IMR-90 (cell line): ENCODE data around the gene CWC27. TPM values are rescaled to one million over a fixed set of nuclear protein-coding genes. Genes with fewer than 3 reads are reported as not detected.

Experiments used
- ATAC-seq: fragments of 200-7000 bp; cut with Tn5 transposase; 2 replicates; pipeline ENCODE4 v1.9.1; 2020; ENCODE audit warnings: low read depth, mild to moderate bottlenecking, moderate library complexity
- BruUV-seq: library from RNA; stranded (reverse); fragments of 400-500 nt; replicated peaks from 2 replicates; lab custom pipeline; 2021; lab: Mats Ljungman, UMichigan
- CTCF ChIA-PET: fragments of 300-600 bp; formaldehyde crosslinking; extraction: SDS; loops from one replicate; lab custom pipeline; 2021; ENCODE audit warnings: antibody characterized with exemption; lab: Yijun Ruan, JAX
- POLR2A ChIA-PET: fragments of 300-600 bp; sonication (Branson Sonifier 250); formaldehyde crosslinking; loops from one replicate; lab custom pipeline; 2022; ENCODE audit warnings: antibody characterized with exemption; ENCODE audit not compliant: unreplicated experiment; lab: Charles Lee
- DNase-seq: peaks from one replicate; pipeline ENCODE4 v3.0.0; 2013
- H2AFZ ChIP-seq: replicated peaks from 2 replicates; pipeline ENCODE3; 2013; ENCODE audit warnings: low read length, mild to moderate bottlenecking; ENCODE audit not compliant: poor library complexity
- H2AK5ac ChIP-seq: 2 replicates; pipeline ENCODE4 v1.6.1; 2013; ENCODE audit warnings: low read depth, low read length, inconsistent platforms
- H2AK9ac ChIP-seq: replicated peaks from 2 replicates; pipeline ENCODE3; 2013; ENCODE audit warnings: mild to moderate bottlenecking, low read depth, low read length, moderate library complexity; ENCODE audit not compliant: poor library complexity
- H2BK120ac ChIP-seq: 2 replicates; pipeline ENCODE4 v1.6.1; 2013; ENCODE audit warnings: low read depth, low read length, inconsistent platforms
- H2BK15ac ChIP-seq: 3 replicates; pipeline ENCODE4 v1.6.1; 2013; ENCODE audit warnings: low read depth, low read length, inconsistent platforms
- H2BK20ac ChIP-seq: 2 replicates; pipeline ENCODE4 v1.6.1; 2013; ENCODE audit warnings: low read depth, mild to moderate bottlenecking, inconsistent platforms, low read length, moderate library complexity
- H2BK5ac ChIP-seq: 2 replicates; pipeline ENCODE4 v1.6.1; 2013; ENCODE audit warnings: mild to moderate bottlenecking, low read depth, low read length, inconsistent platforms; ENCODE audit not compliant: poor library complexity, severe bottlenecking
- H3K14ac ChIP-seq: replicated peaks from 2 replicates; pipeline ENCODE4 v1.6.1; 2013; ENCODE audit warnings: low read depth, low read length, inconsistent platforms
- H3K18ac ChIP-seq: 2 replicates; pipeline ENCODE4 v1.6.1; 2013; ENCODE audit warnings: low read depth, low read length, control low read depth
- H3K23ac ChIP-seq: 2 replicates; pipeline ENCODE4 v1.6.1; 2013; ENCODE audit warnings: low read depth, low read length, inconsistent platforms
- H3K27ac ChIP-seq: 2 replicates; pipeline ENCODE4 v1.5.1; 2013; ENCODE audit warnings: mild to moderate bottlenecking, control low read depth, low read length; ENCODE audit not compliant: insufficient read depth
- H3K27me3 ChIP-seq: 2 replicates; pipeline ENCODE4 v1.6.1; 2013; ENCODE audit warnings: low read length; ENCODE audit not compliant: control insufficient read depth, insufficient read depth
- H3K36me3 ChIP-seq: 2 replicates; pipeline ENCODE4 v1.6.1; 2013; ENCODE audit warnings: low read length, mixed read lengths; ENCODE audit not compliant: control insufficient read depth, insufficient read depth
- H3K4ac ChIP-seq: 2 replicates; pipeline ENCODE4 v1.6.1; 2013; ENCODE audit warnings: low read depth, low read length, inconsistent platforms
- H3K4me1 ChIP-seq: 2 replicates; pipeline ENCODE4 v1.6.1; 2013; ENCODE audit warnings: low read length, mixed read lengths; ENCODE audit not compliant: control insufficient read depth, insufficient read depth
- H3K4me2 ChIP-seq: 2 replicates; pipeline ENCODE4 v1.6.1; 2013; ENCODE audit warnings: low read depth, mild to moderate bottlenecking, control low read depth, low read length, moderate library complexity
- H3K4me3 ChIP-seq: 2 replicates; pipeline ENCODE4 v1.5.1; 2013; ENCODE audit warnings: low read depth, mild to moderate bottlenecking, control low read depth, low read length, moderate library complexity; ENCODE audit not compliant: insufficient read depth
- H3K56ac ChIP-seq: 2 replicates; pipeline ENCODE4 v1.6.1; 2013; ENCODE audit warnings: low read length, inconsistent platforms; ENCODE audit not compliant: insufficient read depth; ENCODE audit errors: extremely low read depth
- H3K79me1 ChIP-seq, 2 experiments: 2 replicates each; pipeline ENCODE4 v1.6.1; 2013; ENCODE audit warnings: low read length in 2 of 2, inconsistent platforms in 1 of 2, low read depth in 1 of 2
- H3K9ac ChIP-seq: 2 replicates; pipeline ENCODE4 v1.6.1; 2013; ENCODE audit warnings: low read depth, low read length, control low read depth
- H3K9me1 ChIP-seq: 2 replicates; pipeline ENCODE4 v1.6.1; 2013; ENCODE audit warnings: low read length, inconsistent platforms; ENCODE audit not compliant: insufficient read depth
- H3K9me3 ChIP-seq: 2 replicates; pipeline ENCODE4 v1.6.1; 2013; ENCODE audit warnings: low read length; ENCODE audit not compliant: control insufficient read depth, insufficient read depth
- H4K20me1 ChIP-seq: 2 replicates; pipeline ENCODE4 v1.6.1; 2013; ENCODE audit warnings: low read length, inconsistent platforms; ENCODE audit not compliant: insufficient read depth
- H4K5ac ChIP-seq: 2 replicates; pipeline ENCODE4 v1.6.1; 2013; ENCODE audit warnings: mild to moderate bottlenecking, low read depth, low read length, control low read depth
- H4K8ac ChIP-seq, 2 experiments: 2 replicates each; pipeline ENCODE4 v1.6.1; 2013; ENCODE audit warnings: low read depth in 2 of 2, low read length in 2 of 2, control low read depth in 1 of 2, inconsistent platforms in 1 of 2
- H4K91ac ChIP-seq: 2 replicates; pipeline ENCODE4 v1.6.1; 2013; ENCODE audit warnings: low read depth, low read length, inconsistent platforms; ENCODE audit not compliant: insufficient read depth
- FOS ChIP-seq: fragments of 150-350 bp; IDR thresholded peaks from 2 replicates; pipeline ENCODE4 v1.6.1; 2016; ENCODE audit warnings: low read depth, low read length
- MAFK ChIP-seq: IDR thresholded peaks from 2 replicates; pipeline ENCODE4 v1.6.1; 2012; ENCODE audit warnings: low read depth, low read length, improper control_type of control experiment
- MXI1 ChIP-seq: IDR thresholded peaks from 2 replicates; pipeline ENCODE4 v1.6.1; 2012; ENCODE audit warnings: low read depth, mild to moderate bottlenecking, low read length, moderate library complexity, borderline replicate concordance
- RCOR1 ChIP-seq: IDR thresholded peaks from 2 replicates; pipeline ENCODE4 v1.6.1; 2012; ENCODE audit warnings: mild to moderate bottlenecking, low read length, improper control_type of control experiment; ENCODE audit not compliant: insufficient replicate concordance
- SMC3 ChIP-seq: fragments of 150-350 bp; IDR thresholded peaks from 2 replicates; pipeline ENCODE4 v1.6.1; 2016; ENCODE audit warnings: low read depth, mild to moderate bottlenecking, antibody characterized with exemption, low read length, moderate library complexity
- WGBS, 2 experiments: methylation state at CpG; one replicate each; pipeline versions ENCODE4 v1.1.5 to v1.1.7; 2013; ENCODE audit warnings: missing lambda C conversion rate in 2 of 2; ENCODE audit not compliant: insufficient read length in 1 of 2; ENCODE audit errors: extremely low coverage in 2 of 2; 5-methylcytosine and 5-hydroxymethylcytosine counted together
- dilution Hi-C: fragments of 300-500 bp; cut with HindIII; formaldehyde crosslinking; loops from one replicate; pipeline ENCODE4 v1.14.3; 2018; ENCODE audit warnings: low sequenced_read_pairs; ENCODE audit not compliant: unreplicated experiment
- in situ Hi-C: fragments of 300-500 bp; cut with MboI; formaldehyde crosslinking; loops from 3 replicates; pipeline ENCODE4 v1.14.3; 2019; ENCODE audit warnings: low sequenced_read_pairs, inconsistent platforms, mixed read lengths
- intact Hi-C: fragments of 100-400 bp; cut with micrococcal nuclease; formaldehyde crosslinking; loops from 2 replicates; pipeline ENCODE4 v1.10.0; 2022
- polyA plus RNA-seq, 3 experiments: library from polyadenylated mRNA; depleted of rRNA; stranded (reverse); fragments of >200 nt; gene quantifications; 2 replicates each; pipeline ENCODE4 v1.2.3, GENCODE V29; 2012; ENCODE audit warnings: low replicate concordance in 1 of 3
- total RNA-seq: library from RNA; depleted of rRNA; stranded (reverse); fragments of >200 nt; gene quantifications from 2 replicates; pipeline ENCODE4 v1.2.3, GENCODE V29; 2012

CWC27 gene
- total and polyA plus RNA-seq, 2 of the 4 experiments (the other 2 are of a cell fraction): 13.3 to 17.1 TPM

- H3K27ac ChIP-seq: no peak overlapping the region
- H2BK20ac ChIP-seq: no peak overlapping the region
- H3K14ac ChIP-seq: no peak overlapping the region
- no peak overlapping the region for H3K9ac ChIP-seq
- no peaks in the 10 kb centered on the region for H3K79me1 ChIP-seq
- no peaks in the 10 kb centered on the region for H3K9me3 ChIP-seq
- ATAC-seq (no peak), DNase-seq (no peak)
- H4K5ac ChIP-seq: no peak overlapping the region
- no peak overlapping the region for H3K56ac ChIP-seq
- H3K18ac ChIP-seq: no peak overlapping the region
- no peak overlapping the region for H3K4me3 ChIP-seq
- H3K9me1 ChIP-seq: no peaks in the 10 kb centered on the region
- no peaks in the 10 kb centered on the region for H4K20me1 ChIP-seq
- no peak overlapping the region for H3K4ac ChIP-seq
- BruUV-seq: no TSS peak
- ChIA-PET CTCF (no interaction called here), POLR2A (no interaction called here)
- H2AFZ ChIP-seq: no peak overlapping the region
- H3K4me2 ChIP-seq: no peak overlapping the region
- no peak overlapping the region for H4K8ac ChIP-seq
- dilution Hi-C loops: no loop called here
- H2BK120ac ChIP-seq: no peak overlapping the region
- H3K27me3 ChIP-seq: no peaks in the 10 kb centered on the region
- no peak overlapping the region for H2BK15ac ChIP-seq
- H3K4me1 ChIP-seq: no peaks in the 10 kb centered on the region
- no peak overlapping the region for H2AK5ac ChIP-seq
- H2AK9ac ChIP-seq: no peak overlapping the region
- intact Hi-C loops: loop anchor here (5.0 kb wide), 1 partner anchor 33 kb away; no protein-coding TSS in a partner anchor
- WGBS, 2 experiments: no CpG with 5 or more reads among the region's 1 CpG
- H4K91ac ChIP-seq: no peak overlapping the region
- H2BK5ac ChIP-seq: no peak overlapping the region
- TF ChIP-seq FOS (no peak), RCOR1 (no peak), SMC3 (no peak), MAFK (no peak), MXI1 (no peak)
- in situ Hi-C loops: no loop called here
- H3K23ac ChIP-seq: no peak overlapping the region
- no peaks in the 10 kb centered on the region for H3K36me3 ChIP-seq
Measured at GRCh38 chr5:64834611-64835010, 65.9 kb downstream of the CWC27 start.
